ENCODE data around the gene KRT77. TPM values are rescaled to one million over a fixed set of nuclear protein-coding genes. Genes with fewer than 3 reads are reported as not detected.

KRT77 gene
- total RNA-seq (2014; rRNA removed; shearing (Covaris generic)) = not detected in 2 replicates

DNA sequence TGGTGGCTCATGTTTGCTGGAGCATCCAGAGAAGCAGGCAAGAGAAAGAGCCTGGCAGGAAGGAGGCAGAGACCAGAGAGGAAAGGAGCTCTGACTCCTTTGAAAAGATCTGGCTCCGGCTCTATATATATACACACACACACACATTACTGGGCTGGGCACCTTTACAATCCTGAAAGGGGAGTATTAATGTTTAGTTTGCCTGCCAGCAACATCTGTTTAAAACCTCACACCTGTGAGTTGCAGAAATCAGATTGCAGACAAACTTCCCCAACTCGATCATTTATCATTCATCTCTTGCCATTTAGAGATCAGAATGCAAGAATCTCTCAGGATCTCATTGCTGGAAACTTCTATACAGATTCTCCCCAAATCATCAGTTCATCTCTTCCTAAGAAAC, at the start of gene KRT77:
KRT77 (minus strand) TSS at position 101 of the 400 bp plus-strand sequence; CDS start at position 11, 90 bp downstream.
- no peak for DNase-seq (ENCODE audit: low spot score)

DNA sequence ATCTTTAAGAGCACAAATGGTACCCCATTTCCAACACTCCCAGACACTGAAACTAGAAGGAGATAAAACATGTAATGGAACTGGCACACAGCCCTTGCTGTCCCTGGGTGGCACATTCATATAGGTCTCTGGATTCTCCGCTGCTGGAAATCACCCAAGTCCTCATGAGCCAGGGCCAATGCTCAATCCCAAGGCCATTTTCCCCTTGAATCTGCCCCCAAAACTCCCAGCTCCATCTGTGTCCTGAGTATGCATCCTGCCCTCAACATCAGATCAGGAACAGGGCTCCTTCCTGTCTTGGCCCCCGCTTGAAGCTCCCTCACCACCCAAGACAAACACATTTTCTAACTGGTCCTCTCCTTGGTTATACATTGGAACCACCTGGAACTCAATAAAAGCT, 49.2 kb upstream of the KRT77 start:
- DNase-seq (ENCODE audit: low spot score) = no peak

- no peak for DNase-seq (ENCODE audit: low spot score)
Measured at GRCh38 chr12:52751795-52752194, 48.5 kb upstream of the KRT77 start.

GRCh38 chr12:52750532-52750931, 47.2 kb upstream of the KRT77 start:
- peak; percentile 28 for DNase-seq (ENCODE audit: low spot score)

GRCh38 chr12:52749827-52750226, 46.5 kb upstream of the KRT77 start:
- no peak for DNase-seq (ENCODE audit: low spot score)

DNA sequence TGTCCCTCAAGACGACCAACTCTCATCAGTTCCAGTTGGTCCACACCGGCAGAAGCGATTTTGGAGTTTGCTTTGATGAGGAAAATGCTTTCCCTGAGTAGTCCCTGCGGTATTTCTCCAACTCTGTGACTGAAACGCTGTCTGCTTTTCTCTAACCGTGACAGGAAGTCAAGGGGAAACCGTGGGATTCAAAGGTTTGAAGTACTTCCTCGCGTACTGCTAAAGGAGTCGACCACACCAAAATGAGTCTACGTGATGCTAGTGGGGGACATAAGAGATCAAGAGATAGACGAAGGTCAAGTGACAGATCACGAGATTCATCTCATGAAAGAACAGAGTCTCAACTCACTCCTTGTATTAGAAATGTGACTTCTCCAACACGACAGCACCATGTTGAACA, 45.3 kb upstream of the KRT77 start:
- DNase-seq (ENCODE audit: low spot score) = no peak

- no peak for DNase-seq (ENCODE audit: low spot score)
Measured at GRCh38 chr12:52745554-52745953, 42.2 kb upstream of the KRT77 start.

GRCh38 chr12:52744493-52745156, 41.3 kb upstream of the KRT77 start:
- DNase-seq (ENCODE audit: low spot score) = no peak

DNA sequence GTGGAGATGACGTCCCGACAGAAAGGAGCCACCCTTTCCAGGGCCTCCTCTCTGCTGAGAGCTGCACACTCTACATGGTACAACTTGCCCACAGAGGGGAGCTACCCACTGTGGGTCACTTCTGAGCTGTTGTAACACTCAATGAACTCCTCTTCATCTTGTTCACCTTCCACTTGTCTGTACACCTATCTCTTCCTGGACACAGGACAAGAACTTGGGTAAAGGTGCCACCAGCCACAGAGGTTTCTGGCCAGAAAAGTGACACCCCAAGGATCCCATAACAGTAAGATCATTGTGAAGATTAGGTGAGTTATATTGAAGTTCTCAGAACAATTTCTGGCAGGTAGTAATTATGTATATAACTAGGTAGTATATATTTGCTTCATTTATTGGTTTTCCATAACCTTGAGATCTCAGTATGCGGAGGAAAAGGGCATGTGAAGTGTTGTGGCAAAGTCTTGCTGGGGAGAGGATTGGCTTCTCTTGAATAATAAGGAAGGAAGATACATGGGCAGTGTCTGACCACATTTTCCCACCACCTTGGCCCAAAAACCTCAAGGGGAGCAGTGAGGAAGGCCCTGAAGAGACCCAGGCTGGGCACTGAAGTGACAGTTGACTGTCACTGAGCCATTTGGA, 39.6 kb upstream of the KRT77 start:
- DNase-seq (ENCODE audit: low spot score) = no peak

DNA sequence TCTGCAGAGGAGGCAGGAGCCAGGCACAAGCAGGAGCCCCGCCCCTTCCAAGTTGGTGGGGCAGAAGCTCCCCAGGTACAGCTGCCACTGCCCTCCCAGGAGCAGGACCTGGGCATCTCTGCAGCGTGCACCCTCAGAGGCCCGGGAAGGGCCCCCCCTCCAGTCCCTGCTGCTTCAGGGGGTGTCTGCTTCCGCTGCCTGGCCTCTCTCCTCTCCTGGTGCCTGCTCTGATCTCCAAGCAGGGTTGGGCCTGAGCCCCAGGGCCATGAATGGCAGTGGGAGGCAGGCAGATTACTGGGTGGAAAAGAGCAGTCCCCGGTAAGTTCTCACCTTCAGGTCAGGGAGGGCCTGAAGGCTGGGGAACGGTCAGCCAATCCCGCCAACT, 38.9 kb upstream of the KRT77 start:
- DNase-seq (ENCODE audit: low spot score) = no peak

DNA sequence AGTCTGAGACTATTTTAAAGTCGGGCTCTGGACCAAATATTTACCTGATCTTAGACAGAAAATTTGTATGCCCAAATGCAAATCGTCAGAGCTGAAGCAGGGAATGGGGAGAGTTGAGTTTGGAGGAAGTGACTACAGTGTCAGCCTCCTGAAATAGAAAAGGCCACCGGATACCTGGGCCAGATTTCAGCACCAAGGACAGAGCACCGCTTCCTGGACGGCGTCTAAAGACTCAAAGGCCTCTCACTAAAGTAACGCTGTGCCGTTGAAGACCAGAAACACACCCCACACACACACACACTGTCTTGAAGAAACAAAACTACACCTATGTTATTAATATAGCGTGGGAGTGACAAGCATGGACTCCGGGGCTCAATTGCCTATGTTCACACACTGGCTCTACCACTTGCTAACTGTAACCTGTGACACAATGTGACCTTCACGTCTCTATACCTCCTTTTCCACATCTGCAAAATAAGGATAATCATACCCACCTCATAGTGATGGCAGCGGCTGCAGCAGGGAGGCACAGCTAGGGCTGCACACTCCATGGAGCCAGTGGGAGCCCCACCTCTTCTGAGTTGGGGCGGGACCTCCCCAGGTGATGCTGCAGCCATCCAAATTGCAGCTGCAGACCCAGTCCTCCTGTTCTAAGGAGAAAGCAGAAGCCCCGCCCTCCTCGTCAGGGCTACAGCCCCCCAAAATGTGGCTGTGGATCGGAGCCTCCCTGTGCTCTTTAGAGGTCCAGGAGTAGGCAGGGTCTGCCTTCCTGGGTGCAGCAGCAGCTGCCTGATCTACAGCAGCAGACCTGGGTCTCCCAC, 38.3 kb upstream of the KRT77 start:
- DNase-seq (ENCODE audit: low spot score) = peak; percentile 64

DNA sequence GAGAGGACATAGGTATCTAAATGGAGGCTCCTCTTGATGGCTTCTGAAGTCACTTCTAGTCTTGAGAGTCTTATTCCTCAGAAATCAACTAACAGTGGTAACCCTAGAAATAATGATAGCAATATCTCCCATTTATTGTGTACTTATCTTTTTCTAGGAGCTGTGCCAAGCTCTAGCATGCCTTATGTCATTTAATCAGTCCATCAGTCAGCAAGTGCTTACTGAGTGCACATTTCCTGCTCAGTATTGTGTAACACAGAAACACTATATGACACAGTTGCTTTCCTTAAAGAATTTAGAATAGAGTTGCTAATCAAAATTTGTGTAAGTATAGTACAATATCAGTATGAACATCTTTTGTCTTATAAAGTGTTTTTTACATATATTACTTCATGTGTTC, 37.3 kb upstream of the KRT77 start:
- DNase-seq (ENCODE audit: low spot score) = no peak

GRCh38 chr12:52739963-52740362, 36.6 kb upstream of the KRT77 start:
- DNase-seq (ENCODE audit: low spot score) = no peak

- no peak for DNase-seq (ENCODE audit: low spot score)
Measured at GRCh38 chr12:52735816-52736632, 32.7 kb upstream of the KRT77 start.

DNA sequence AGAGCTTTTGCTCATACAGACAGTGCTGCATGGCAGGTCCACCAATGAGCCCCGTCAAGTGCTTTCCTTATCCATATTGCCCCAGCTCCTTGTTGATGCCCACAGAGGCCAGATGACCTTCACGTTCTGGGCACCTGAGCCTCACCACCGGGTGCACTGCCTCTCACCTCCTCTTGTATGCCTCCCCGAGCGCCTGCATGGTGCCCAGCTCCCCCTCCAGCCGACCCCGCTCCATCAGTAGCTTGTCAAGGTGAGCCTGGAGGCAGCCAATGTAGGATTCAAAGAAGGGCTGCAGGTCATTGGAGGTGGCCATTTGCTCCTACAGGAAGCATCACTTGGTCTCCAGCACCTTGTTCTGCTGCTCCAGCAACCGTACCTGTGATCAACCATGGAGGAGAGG, 31.8 kb upstream of the KRT77 start:
- no peak for DNase-seq (ENCODE audit: low spot score)

- no peak for DNase-seq (ENCODE audit: low spot score)
Measured at GRCh38 chr12:52730793-52731192, 27.5 kb upstream of the KRT77 start.

DNA sequence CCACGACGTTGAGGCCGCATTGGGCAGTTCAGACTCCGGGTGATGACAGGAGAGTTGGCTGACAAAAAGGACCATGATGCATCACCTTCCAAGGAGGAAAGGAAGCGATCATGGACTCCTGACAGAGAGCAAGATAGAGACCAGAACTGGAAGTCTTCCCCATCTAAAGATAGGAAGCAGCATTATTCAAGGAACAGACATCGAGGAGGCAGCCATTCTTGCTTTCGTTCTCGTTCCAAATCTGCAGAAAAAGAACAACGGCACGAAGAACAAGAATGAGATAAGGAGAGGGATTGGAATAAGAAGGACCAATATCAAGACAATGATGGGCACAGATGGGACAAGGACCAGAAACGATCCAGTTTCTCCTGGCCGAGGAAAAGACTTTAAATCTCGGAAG, 27.1 kb upstream of the KRT77 start:
- DNase-seq (ENCODE audit: low spot score) = no peak

- DNase-seq (ENCODE audit: low spot score) = no peak
Measured at GRCh38 chr12:52729147-52729546, 25.8 kb upstream of the KRT77 start.

DNA sequence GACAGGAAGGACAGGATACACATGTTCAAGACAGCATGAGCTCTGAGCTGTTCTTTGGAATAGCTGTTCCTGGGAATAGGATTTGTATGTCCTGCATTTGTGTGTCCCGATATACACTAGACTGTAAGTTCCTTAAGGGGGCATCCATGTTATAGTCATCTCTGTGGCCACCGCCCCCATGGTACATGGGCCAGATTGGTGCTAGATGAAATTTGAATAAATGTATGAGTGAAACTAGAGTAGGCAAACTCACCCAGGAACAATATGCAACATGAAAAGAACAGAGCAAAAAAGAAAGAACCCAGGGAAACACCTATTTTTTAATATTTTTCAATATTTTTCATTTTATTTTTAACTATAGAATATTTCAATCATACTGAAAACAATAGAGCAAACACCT, 25.1 kb upstream of the KRT77 start:
- DNase-seq (ENCODE audit: low spot score) = no peak

DNA sequence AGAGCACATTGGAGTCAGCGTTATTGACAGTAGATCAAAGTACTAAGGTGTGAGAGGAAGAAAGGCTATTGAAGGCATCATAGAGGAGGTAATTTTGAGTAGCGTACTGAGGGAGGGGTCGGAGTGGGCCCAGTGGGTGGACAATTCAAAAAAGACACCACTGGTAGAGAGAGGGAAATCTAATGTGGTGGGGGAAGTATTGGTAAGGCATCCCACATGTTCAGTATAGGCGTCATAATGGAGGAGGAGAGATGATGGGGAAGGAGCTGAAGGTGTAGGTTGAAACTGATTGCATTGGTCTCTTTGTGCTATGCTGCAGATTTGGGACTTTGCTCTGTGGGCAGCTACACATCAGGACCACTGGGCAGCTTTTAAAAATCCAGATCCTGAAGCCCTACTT, 23.7 kb upstream of the KRT77 start:
- DNase-seq (ENCODE audit: low spot score) = no peak

DNA sequence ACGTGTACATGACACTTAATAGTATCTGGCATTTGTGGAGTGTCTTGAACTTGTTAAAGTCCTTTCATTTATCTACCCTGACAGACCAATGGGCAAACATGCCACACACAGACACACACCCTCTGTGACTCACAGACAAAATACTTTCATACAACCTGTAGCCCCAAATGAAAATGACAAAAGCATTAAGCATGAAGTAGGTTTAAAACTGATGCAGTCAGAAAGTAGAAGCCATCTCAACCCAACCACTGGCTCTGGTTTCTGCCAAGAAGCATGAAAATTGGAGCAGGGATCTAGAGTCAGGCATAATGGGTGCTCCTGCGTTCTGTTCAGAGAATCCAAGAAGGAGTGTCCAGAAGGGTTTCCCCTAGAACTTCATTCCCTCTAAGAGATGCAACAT, 23.1 kb upstream of the KRT77 start:
- DNase-seq (ENCODE audit: low spot score) = no peak

DNA sequence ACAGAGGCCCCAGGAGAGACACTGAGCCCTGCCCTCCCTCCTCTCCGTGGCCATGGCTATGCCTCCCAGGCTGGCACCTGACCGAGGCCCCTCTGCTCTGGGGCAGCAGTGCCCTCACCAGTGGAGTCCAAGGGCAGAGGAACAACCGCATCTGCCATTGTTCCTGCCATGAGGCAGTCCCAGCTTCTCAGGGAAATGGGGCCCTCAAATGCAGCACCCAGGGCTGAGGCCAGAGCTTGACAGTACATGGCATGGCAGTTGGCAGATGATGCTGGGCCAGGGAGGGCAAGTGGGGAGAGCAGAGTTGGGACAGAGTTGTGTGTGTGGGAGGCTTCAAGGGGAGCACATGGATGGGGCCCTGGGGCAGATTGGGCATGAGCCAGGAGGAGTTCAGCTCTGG, 21.1 kb upstream of the KRT77 start:
- no peak for DNase-seq (ENCODE audit: low spot score)

Measured in A172 (cell line).